WTC11 (cell line): ENCODE measurements around the gene NAPSA. TPM values are rescaled to one million over a fixed set of nuclear protein-coding genes. Genes with fewer than 3 reads are reported as not detected.

Experiments
- ATAC-seq: fragments of 200-7000 bp; cut with Tn5 transposase; 2 replicates; pipeline ENCODE4 v1.10.0; 2021; ENCODE audit warnings: mild to moderate bottlenecking, moderate library complexity
- CTCF ChIA-PET: fragments of 300-600 bp; sonication (Branson Sonifier 250); formaldehyde crosslinking; loops from one replicate; lab custom pipeline; 2021; ENCODE audit warnings: antibody characterized with exemption; lab: Charles Lee
- POLR2A ChIA-PET: fragments of 350-600 bp; sonication (Branson Sonifier 250); formaldehyde crosslinking; loops from one replicate; lab custom pipeline; 2021; ENCODE audit warnings: antibody characterized with exemption; lab: Charles Lee
- DNase-seq: peaks from one replicate; pipeline ENCODE4 v3.0.0; 2021; ENCODE audit warnings: low spot score
- H3K27ac Mint-ChIP-seq: 2 replicates; pipeline ENCODE4 v1.8.0; 2021; ENCODE audit warnings: mixed read lengths
- H3K27me3 Mint-ChIP-seq: 2 replicates; pipeline ENCODE4 v1.8.0; 2021; ENCODE audit warnings: low read depth, mild to moderate bottlenecking, moderate library complexity, mixed read lengths
- H3K36me3 Mint-ChIP-seq: 2 replicates; pipeline ENCODE4 v1.8.0; 2021; ENCODE audit warnings: mixed read lengths
- H3K4me1 Mint-ChIP-seq: 2 replicates; pipeline ENCODE4 v1.8.0; 2022; ENCODE audit warnings: mixed read lengths
- H3K4me3 Mint-ChIP-seq: 2 replicates; pipeline ENCODE4 v1.8.0; 2021; ENCODE audit warnings: mild to moderate bottlenecking, moderate library complexity, mixed read lengths
- H3K9me3 Mint-ChIP-seq: 2 replicates; pipeline ENCODE4 v1.8.0; 2021; ENCODE audit warnings: mixed read lengths
- CBFB ChIP-seq: sonication (generic); formaldehyde crosslinking; IDR thresholded peaks from 2 replicates; pipeline ENCODE4 v1.8.1; 2022; ENCODE audit warnings: mild to moderate bottlenecking, low read depth, missing genetic modification reagents
- ESRRA ChIP-seq: sonication (generic); formaldehyde crosslinking; IDR thresholded peaks from 2 replicates; pipeline ENCODE4 v1.8.1; 2022; ENCODE audit warnings: mild to moderate bottlenecking, missing genetic modification reagents, borderline replicate concordance
- ETV6 ChIP-seq: sonication (generic); formaldehyde crosslinking; IDR thresholded peaks from 2 replicates; pipeline ENCODE4 v1.8.1; 2022; ENCODE audit warnings: mild to moderate bottlenecking, missing genetic modification reagents
- IRF1 ChIP-seq: sonication (generic); formaldehyde crosslinking; IDR thresholded peaks from 2 replicates; pipeline ENCODE4 v1.8.0; 2023; ENCODE audit warnings: missing genetic modification reagents
- IRF2 ChIP-seq: sonication (generic); formaldehyde crosslinking; IDR thresholded peaks from 2 replicates; pipeline ENCODE4 v1.8.0; 2022; ENCODE audit warnings: low read depth, missing genetic modification reagents, borderline replicate concordance
- JAZF1 ChIP-seq: fragments of 250-450 bp; sonication (Bioruptor Pico); IDR thresholded peaks from 2 replicates; pipeline ENCODE4 v1.9.0; 2021; ENCODE audit warnings: moderate library complexity, mild to moderate bottlenecking, inconsistent platforms
- NFATC4 ChIP-seq: fragments of 250-450 bp; sonication (Bioruptor Pico); IDR thresholded peaks from 2 replicates; pipeline ENCODE4 v1.9.0; 2021; ENCODE audit warnings: mild to moderate bottlenecking
- NFYB ChIP-seq: sonication (generic); formaldehyde crosslinking; conservative IDR thresholded peaks from 2 replicates; pipeline ENCODE4 v1.8.0; 2022; ENCODE audit warnings: low read depth, missing genetic modification reagents
- TCF7 ChIP-seq: sonication (generic); formaldehyde crosslinking; IDR thresholded peaks from 2 replicates; pipeline ENCODE4 v1.8.0; 2022; ENCODE audit warnings: mild to moderate bottlenecking, low read depth, missing genetic modification reagents, moderate library complexity
- TEAD1 ChIP-seq: sonication (generic); formaldehyde crosslinking; IDR thresholded peaks from 2 replicates; pipeline ENCODE4 v1.8.0; 2022; ENCODE audit warnings: mild to moderate bottlenecking, missing genetic modification reagents
- ZBTB21 ChIP-seq: sonication (generic); formaldehyde crosslinking; IDR thresholded peaks from 2 replicates; pipeline ENCODE4 v1.8.1; 2023; ENCODE audit warnings: mild to moderate bottlenecking, missing genetic modification reagents, borderline replicate concordance
- ZNF263 ChIP-seq: sonication (generic); formaldehyde crosslinking; IDR thresholded peaks from 2 replicates; pipeline ENCODE4 v1.8.1; 2022; ENCODE audit warnings: low read depth, mild to moderate bottlenecking, moderate library complexity, missing genetic modification reagents
- ZNF317 ChIP-seq: sonication (generic); formaldehyde crosslinking; IDR thresholded peaks from 2 replicates; pipeline ENCODE4 v1.8.1; 2023; ENCODE audit warnings: low read depth, mild to moderate bottlenecking, moderate library complexity, missing genetic modification reagents, borderline replicate concordance
- ZNF425 ChIP-seq: fragments of 250-450 bp; sonication (Bioruptor Pico); conservative IDR thresholded peaks from 2 replicates; pipeline ENCODE4 v1.9.0; 2021; ENCODE audit warnings: mild to moderate bottlenecking
- ZNF532 ChIP-seq: fragments of 250-450 bp; sonication (Bioruptor Pico); IDR thresholded peaks from 2 replicates; pipeline ENCODE4 v1.9.0; 2021; ENCODE audit warnings: mild to moderate bottlenecking, borderline replicate concordance
- total RNA-seq: library from RNA; stranded (reverse); gene quantifications from 3 replicates; pipeline ENCODE4 v1.2.3, GENCODE V29; 2021
- TF ChIP-seq, protein P1 (sequence below): sonication (generic); formaldehyde crosslinking; IDR thresholded peaks from 2 replicates; pipeline ENCODE4 v1.8.1; 2022; ENCODE audit warnings: missing genetic modification reagents, borderline replicate concordance
- TF ChIP-seq, protein P2 (sequence below): sonication (generic); formaldehyde crosslinking; IDR thresholded peaks from 2 replicates; pipeline ENCODE4 v1.8.1; 2022; ENCODE audit warnings: low read depth, missing genetic modification reagents, borderline replicate concordance
- TF ChIP-seq, protein P3 (sequence below): fragments of 250-450 bp; sonication (Bioruptor Pico); IDR thresholded peaks from 2 replicates; pipeline ENCODE4 v1.9.0; 2021; ENCODE audit warnings: mild to moderate bottlenecking

NAPSA gene
- total RNA-seq, 1 experiment from 2014 or later = 2.7 TPM

- H3K36me3 Mint-ChIP-seq = no peaks in the 10 kb centered on the region; the same call in 1 of the 2 replicates
- ChIA-PET POLR2A (interaction anchor here (2.0 kb wide), 1 partner anchor 9 kb away, joined by 21 read pairs; no protein-coding TSS in a partner anchor), CTCF (interaction anchor here (1.8 kb wide), 1 partner anchor 52 kb away, joined by 16 read pairs; no protein-coding TSS in a partner anchor)
- TF ChIP-seq, protein P1, sequence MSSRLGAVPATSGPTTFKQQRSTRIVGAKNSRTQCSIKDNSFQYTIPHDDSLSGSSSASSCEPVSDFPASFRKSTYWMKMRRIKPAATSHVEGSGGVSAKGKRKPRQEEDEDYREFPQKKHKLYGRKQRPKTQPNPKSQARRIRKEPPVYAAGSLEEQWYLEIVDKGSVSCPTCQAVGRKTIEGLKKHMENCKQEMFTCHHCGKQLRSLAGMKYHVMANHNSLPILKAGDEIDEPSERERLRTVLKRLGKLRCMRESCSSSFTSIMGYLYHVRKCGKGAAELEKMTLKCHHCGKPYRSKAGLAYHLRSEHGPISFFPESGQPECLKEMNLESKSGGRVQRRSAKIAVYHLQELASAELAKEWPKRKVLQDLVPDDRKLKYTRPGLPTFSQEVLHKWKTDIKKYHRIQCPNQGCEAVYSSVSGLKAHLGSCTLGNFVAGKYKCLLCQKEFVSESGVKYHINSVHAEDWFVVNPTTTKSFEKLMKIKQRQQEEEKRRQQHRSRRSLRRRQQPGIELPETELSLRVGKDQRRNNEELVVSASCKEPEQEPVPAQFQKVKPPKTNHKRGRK (CRISPR knock-in tag) = no peak
- TF ChIP-seq ZNF317 (CRISPR knock-in tag) (no peak), TCF7 (CRISPR knock-in tag) (no peak), NFYB (no peak), ZNF532 (no peak), TEAD1 (CRISPR knock-in tag) (no peak), IRF2 (CRISPR knock-in tag) (no peak), ESRRA (CRISPR knock-in tag) (no peak), ZNF263 (no peak), IRF1 (CRISPR knock-in tag) (no peak), CBFB (CRISPR knock-in tag) (no peak)
- TF ChIP-seq, protein P2, sequence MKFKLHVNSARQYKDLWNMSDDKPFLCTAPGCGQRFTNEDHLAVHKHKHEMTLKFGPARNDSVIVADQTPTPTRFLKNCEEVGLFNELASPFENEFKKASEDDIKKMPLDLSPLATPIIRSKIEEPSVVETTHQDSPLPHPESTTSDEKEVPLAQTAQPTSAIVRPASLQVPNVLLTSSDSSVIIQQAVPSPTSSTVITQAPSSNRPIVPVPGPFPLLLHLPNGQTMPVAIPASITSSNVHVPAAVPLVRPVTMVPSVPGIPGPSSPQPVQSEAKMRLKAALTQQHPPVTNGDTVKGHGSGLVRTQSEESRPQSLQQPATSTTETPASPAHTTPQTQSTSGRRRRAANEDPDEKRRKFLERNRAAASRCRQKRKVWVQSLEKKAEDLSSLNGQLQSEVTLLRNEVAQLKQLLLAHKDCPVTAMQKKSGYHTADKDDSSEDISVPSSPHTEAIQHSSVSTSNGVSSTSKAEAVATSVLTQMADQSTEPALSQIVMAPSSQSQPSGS = no peak
- H3K27ac Mint-ChIP-seq = no peak overlapping the region
- no peaks in the 10 kb centered on the region for H3K9me3 Mint-ChIP-seq
- H3K27me3 Mint-ChIP-seq = peaks cover 7% of the 10 kb centered on the region
- DNase-seq (no peak), ATAC-seq (no peak)
- H3K4me1 Mint-ChIP-seq = peaks cover 29% of the 10 kb centered on the region
- no peak overlapping the region for H3K4me3 Mint-ChIP-seq
These were observed 48.3 kb downstream of the NAPSA start for GRCh38 chr19:50317115-50317514.

DNA sequence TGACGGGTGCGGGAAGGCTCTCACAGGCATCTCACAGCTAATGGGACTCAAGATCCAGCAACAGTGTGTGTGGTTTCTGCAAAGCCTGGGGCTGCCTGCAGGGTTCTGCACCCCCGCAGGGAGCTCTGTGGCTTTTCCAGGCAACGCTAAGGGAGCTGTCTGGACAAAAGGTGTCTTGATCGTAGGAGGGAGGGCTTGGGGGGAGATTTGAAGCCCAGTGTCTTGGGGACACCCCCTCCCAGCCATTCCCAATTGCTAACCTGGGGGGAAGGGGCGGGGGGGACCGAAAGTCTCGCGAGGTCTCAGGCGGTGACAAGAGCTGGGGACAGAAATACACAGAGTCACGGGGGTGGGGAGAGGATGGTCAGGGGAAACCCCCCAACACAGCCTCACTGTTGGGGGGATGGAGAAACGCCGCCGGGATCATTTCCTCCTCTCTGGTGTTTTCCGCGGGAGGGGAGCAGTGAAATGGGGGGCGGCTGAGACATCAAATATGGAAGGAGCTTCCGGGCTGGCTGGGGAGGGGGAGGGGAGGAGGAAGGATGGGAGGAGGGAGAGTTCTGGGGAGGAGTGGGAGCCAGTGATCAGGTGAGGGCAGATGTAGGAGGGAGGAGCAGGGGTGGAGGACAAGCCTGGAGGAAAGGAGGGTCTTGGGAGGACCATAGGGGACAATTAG, 49.5 kb downstream of the NAPSA start:
- H3K4me1 Mint-ChIP-seq = peaks cover 30% of the 10 kb centered on the region
- CTCF ChIA-PET = interaction anchor here (0.6 to 3.5 kb wide), 22 partner anchors 9 to 453 kb away, joined by 3 to 58 read pairs (median 6); partner anchors contain the start of genes KCNC3 and NR1H2
- POLR2A ChIA-PET = interaction anchor here (0.6 to 2.0 kb wide), 11 partner anchors 10 to 168 kb away, joined by 3 to 21 read pairs (median 8); partner anchors contain the start of genes KCNC3, MYH14 and POLD1
- no peaks in the 10 kb centered on the region for H3K9me3 Mint-ChIP-seq
- ATAC-seq (peak; percentile 24), DNase-seq (peak; percentile 75)
- H3K36me3 Mint-ChIP-seq = no peaks in the 10 kb centered on the region; the same call in 1 of the 2 replicates
- H3K27ac Mint-ChIP-seq = peak overlapping the region; percentile 98
- peak overlapping the region; percentile 82 for H3K4me3 Mint-ChIP-seq
- H3K27me3 Mint-ChIP-seq = peaks cover 6% of the 10 kb centered on the region
- TF ChIP-seq ZBTB21 (CRISPR knock-in tag) (no peak), ZNF425 (CRISPR knock-in tag) (no peak), JAZF1 (CRISPR knock-in tag) (no peak), NFATC4 (CRISPR knock-in tag) (no peak), ZNF317 (CRISPR knock-in tag) (no peak), ETV6 (0 out of 2 replicates have a peak, but pooled peaks have one; percentile 16)
- TF ChIP-seq, protein P3, sequence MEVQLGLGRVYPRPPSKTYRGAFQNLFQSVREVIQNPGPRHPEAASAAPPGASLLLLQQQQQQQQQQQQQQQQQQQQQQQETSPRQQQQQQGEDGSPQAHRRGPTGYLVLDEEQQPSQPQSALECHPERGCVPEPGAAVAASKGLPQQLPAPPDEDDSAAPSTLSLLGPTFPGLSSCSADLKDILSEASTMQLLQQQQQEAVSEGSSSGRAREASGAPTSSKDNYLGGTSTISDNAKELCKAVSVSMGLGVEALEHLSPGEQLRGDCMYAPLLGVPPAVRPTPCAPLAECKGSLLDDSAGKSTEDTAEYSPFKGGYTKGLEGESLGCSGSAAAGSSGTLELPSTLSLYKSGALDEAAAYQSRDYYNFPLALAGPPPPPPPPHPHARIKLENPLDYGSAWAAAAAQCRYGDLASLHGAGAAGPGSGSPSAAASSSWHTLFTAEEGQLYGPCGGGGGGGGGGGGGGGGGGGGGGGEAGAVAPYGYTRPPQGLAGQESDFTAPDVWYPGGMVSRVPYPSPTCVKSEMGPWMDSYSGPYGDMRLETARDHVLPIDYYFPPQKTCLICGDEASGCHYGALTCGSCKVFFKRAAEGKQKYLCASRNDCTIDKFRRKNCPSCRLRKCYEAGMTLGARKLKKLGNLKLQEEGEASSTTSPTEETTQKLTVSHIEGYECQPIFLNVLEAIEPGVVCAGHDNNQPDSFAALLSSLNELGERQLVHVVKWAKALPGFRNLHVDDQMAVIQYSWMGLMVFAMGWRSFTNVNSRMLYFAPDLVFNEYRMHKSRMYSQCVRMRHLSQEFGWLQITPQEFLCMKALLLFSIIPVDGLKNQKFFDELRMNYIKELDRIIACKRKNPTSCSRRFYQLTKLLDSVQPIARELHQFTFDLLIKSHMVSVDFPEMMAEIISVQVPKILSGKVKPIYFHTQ (CRISPR knock-in tag) = no peak
